AG04449 (cell line): ENCODE data around the gene PMF1.
A peak's percentile ranks its signal among the peaks of the same experiment; 100 is the strongest.

ENCODE experiments used
- CTCF ChIA-PET: fragments of 350-600 bp; formaldehyde crosslinking; extraction: SDS; loops from one replicate; lab custom pipeline; 2021; ENCODE audit warnings: antibody characterized with exemption; lab: Yijun Ruan, JAX
- POLR2A ChIA-PET: fragments of 400-600, 350-600 bp; formaldehyde crosslinking; extraction: SDS; loops from one replicate; lab custom pipeline; 2020; ENCODE audit warnings: antibody characterized with exemption, inconsistent platforms; lab: Yijun Ruan, JAX
- DNase-seq: peaks from one replicate; pipeline ENCODE4 v3.0.0-alpha.2; 2010; ENCODE audit warnings: low read depth, low spot score
- H3K4me3 ChIP-seq: 2 replicates; pipeline ENCODE4 v1.5.1; 2011; ENCODE audit warnings: low read depth, mild to moderate bottlenecking, control low read depth, low read length
- TF ChIP-seq, protein P1 (sequence below): IDR thresholded peaks from one replicate; pipeline ENCODE4 v1.5.1; 2011; ENCODE audit warnings: mild to moderate bottlenecking, moderate library complexity, low read length, control low read depth, inconsistent platforms; ENCODE audit not compliant: insufficient read depth; ENCODE audit errors: missing control alignments

Gene PMF1

DNA sequence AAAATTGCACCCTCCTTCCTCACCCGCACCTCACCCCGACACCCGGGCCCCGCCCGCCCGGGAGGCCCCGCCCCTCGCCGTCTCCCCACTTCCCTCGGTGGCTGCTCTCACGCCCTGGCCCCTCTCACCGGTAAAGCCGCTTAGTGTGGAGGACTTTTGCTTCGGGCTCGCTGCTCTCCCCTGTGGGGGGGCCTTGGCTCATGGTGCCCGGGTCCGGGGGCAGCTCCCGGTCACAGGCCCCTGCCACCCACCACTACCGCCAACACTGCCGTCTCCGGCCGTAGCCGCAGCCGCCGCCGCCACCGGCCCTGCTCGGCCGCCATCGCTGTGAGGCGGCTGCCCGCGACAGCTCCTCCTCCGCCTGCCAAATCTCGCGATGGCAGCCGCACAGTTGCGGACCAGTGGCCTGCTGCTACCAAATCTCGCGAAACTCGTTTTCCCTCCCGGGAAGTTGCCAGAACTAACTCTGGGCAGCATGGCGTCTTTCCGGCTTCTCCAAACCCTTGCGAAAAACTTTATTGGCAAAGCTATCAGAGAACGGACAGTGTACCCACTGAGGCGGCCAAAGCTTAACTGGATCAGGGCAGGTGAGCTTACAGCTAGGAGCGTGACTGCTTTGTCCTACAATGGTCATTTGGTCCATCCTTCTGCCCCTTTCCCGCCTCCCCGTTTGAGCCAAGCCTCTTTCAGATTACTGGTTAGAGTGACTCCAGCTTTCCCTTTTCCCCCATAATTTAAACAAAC lies 69.8 kb downstream of the PMF1 start, which contains the start of gene SMG5:
SMG5 (minus strand) TSS at position 347 of the 744 bp plus-strand sequence; CDS start at position 202, 145 bp downstream.
- ChIA-PET CTCF (interaction anchor here (0.7 to 3.3 kb wide), 14 partner anchors 10 to 192 kb away, joined by 3 to 18 read pairs (median 6); partner anchors contain the start of gene GLMP), POLR2A (interaction anchor here (0.7 to 1.9 kb wide), 7 partner anchors 9 to 155 kb away, joined by 3 to 8 read pairs (median 3); partner anchors contain the start of gene GLMP)
- peak within 1 kb of the TSS; percentile 86 for H3K4me3 ChIP-seq
- peak; percentile 93 for DNase-seq
- TF ChIP-seq, protein P1, sequence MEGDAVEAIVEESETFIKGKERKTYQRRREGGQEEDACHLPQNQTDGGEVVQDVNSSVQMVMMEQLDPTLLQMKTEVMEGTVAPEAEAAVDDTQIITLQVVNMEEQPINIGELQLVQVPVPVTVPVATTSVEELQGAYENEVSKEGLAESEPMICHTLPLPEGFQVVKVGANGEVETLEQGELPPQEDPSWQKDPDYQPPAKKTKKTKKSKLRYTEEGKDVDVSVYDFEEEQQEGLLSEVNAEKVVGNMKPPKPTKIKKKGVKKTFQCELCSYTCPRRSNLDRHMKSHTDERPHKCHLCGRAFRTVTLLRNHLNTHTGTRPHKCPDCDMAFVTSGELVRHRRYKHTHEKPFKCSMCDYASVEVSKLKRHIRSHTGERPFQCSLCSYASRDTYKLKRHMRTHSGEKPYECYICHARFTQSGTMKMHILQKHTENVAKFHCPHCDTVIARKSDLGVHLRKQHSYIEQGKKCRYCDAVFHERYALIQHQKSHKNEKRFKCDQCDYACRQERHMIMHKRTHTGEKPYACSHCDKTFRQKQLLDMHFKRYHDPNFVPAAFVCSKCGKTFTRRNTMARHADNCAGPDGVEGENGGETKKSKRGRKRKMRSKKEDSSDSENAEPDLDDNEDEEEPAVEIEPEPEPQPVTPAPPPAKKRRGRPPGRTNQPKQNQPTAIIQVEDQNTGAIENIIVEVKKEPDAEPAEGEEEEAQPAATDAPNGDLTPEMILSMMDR, result no peak

DNA sequence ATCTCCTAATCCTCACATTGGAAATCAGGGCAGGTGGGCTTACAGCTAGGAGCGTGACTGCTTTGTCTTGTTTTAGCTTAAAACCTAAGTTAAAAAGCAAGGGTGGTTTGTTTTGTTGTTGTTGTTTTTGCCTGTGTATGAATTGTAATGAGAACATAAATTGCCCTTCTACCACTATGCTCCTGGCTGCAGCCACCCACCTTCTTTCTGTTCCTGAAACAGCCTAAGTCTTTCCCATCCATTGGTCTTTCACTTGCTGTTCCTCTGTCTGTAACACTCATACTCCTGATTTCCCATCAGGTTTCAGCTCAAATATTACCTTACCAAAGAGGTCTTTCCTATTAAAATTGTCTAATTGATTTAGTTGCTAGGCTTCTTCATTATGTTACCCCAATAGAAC lies 70.7 kb downstream of the PMF1 start:
- CTCF ChIA-PET, result interaction anchor here (0.9 to 3.3 kb wide), 9 partner anchors 11 to 187 kb away, joined by 3 to 13 read pairs (median 4); no protein-coding TSS in a partner anchor

DNA sequence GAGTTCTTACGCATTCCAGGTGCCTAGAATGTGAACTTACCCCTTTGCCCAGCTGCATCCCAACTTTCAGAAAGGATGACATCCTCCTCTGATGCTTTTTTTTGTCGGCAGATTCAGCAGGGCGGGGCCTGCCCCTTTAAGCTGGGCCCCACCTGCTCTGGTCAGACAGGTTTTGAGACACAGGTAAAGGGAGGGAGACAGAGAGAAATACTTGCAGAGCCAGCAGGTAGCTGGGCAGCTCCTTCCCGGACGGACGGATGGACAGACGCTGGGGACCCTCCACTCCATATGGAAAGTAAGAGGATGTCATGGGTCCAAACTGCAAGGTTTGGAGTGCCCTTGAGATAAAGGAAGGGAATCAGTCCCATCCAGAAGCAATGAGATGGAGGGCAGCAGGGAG lies 71.3 kb downstream of the PMF1 start, which contains the start of gene TMEM79:
TMEM79 (plus strand) TSS at position 214 of the 400 bp plus-strand sequence. CDS start 902 bp downstream, outside the sequence.
- POLR2A ChIA-PET, result interaction anchor here (0.5 to 1.9 kb wide), 3 partner anchors 10 to 19 kb away, joined by 3 to 7 read pairs (median 3); partner anchors contain the start of gene GLMP
- no peak for DNase-seq
- peak within 1 kb of the TSS; percentile 86 for H3K4me3 ChIP-seq
- TF ChIP-seq, protein P1, result no peak
- CTCF ChIA-PET, result interaction anchor here (1.0 to 2.0 kb wide), 5 partner anchors 22 to 59 kb away, joined by 3 to 6 read pairs (median 3); no protein-coding TSS in a partner anchor

More for the DNA sequence above, 70.7 kb downstream of the PMF1 start:
- POLR2A ChIA-PET, result interaction anchor here (0.5 to 1.9 kb wide), 6 partner anchors 8 to 156 kb away, joined by 3 to 8 read pairs (median 5); partner anchors contain the start of gene GLMP
- peak overlapping the region; percentile 86 for H3K4me3 ChIP-seq
- no peak for DNase-seq
- TF ChIP-seq, protein P1, result no peak

DNA sequence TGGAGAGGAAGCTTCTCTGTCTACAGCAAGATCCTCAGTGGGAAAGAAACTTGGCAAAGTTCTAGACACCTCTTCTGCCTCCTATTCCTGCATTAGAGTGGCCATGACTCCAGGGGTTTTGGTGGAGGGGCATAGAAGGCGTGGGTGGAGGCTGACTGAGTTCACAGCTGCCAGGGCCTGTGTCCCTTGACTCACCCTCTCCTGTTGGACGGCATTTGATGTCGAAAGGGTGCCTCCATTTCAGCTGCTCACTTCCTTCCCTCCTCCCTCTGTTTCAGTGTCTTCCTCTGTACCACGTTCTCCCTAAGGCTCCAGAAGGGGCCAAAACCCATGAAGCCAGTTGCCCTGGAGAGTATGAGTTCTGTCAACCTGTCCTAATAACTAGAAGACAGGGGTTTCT lies 72.0 kb downstream of the PMF1 start:
- ChIA-PET POLR2A (interaction anchor here (1.1 to 1.2 kb wide), 2 partner anchors 10 to 12 kb away, joined by 4 read pairs; no protein-coding TSS in a partner anchor), CTCF (interaction anchor here (1.2 kb wide), 2 partner anchors 35 to 60 kb away, joined by 3 read pairs; no protein-coding TSS in a partner anchor)
- DNase-seq, result no peak
- H3K4me3 ChIP-seq, result no peak overlapping the region
- TF ChIP-seq, protein P1, result no peak

DNA sequence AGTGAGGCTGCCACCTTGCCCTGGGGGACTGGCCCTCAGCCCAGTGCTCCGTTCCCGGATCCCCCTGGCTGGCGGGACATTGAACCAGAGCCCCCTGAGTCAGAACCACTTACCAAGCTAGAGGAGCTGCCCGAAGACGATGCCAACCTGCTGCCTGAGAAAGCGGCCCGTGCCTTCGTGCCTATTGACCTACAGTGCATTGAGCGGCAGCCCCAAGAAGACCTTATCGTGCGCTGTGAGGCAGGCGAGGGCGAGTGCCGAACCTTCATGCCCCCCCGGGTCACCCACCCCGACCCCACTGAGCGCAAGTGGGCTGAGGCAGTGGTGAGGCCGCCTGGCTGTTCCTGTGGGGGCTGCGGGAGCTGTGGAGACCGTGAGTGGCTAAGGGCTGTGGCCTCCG lies 72.6 kb downstream of the PMF1 start:
- H3K4me3 ChIP-seq, result no peak overlapping the region
- no peak for DNase-seq
- TF ChIP-seq, protein P1, result no peak
- CTCF ChIA-PET, result interaction anchor here (1.2 to 1.6 kb wide), 3 partner anchors 34 to 60 kb away, joined by 3 to 4 read pairs (median 3); no protein-coding TSS in a partner anchor
- POLR2A ChIA-PET, result interaction anchor here (0.6 to 1.2 kb wide), 3 partner anchors 10 to 68 kb away, joined by 4 to 6 read pairs (median 4); no protein-coding TSS in a partner anchor
